ENCODE measurements around the gene SHC4. TPM values are rescaled to one million over a fixed set of nuclear protein-coding genes. Genes with fewer than 3 reads are reported as not detected.

SHC4 gene
- polyA plus RNA-seq, 1 donor from 2014 or later, result 4.5 TPM

GRCh38 chr15:48823237-48823636, 140.5 kb downstream of the SHC4 start:
- H3K9ac ChIP-seq (ENCODE audit: low read length), result no peak overlapping the region
- H3K9me2 ChIP-seq (ENCODE audit: insufficient read depth, low read length), result no peaks in the 10 kb centered on the region
- no peaks in the 10 kb centered on the region for H3K9me3 ChIP-seq (ENCODE audit: low read length)
- no peaks in the 10 kb centered on the region for H3K79me2 ChIP-seq (replicated peaks; ENCODE audit: insufficient read depth, low read length)
- H3K4me2 ChIP-seq (ENCODE audit: low read length), result no peak overlapping the region
- no peak overlapping the region for H3K4me3 ChIP-seq (ENCODE audit: low read length)
- no peaks in the 10 kb centered on the region for H3K36me3 ChIP-seq (ENCODE audit: insufficient read depth, low read length)
- H3K27ac ChIP-seq (ENCODE audit: low read length), result no peak overlapping the region
- no peaks in the 10 kb centered on the region for H4K20me1 ChIP-seq (ENCODE audit: insufficient read depth)
- no peak for TF ChIP-seq TAF1 (IDR thresholded peaks at IDR 0.05; ENCODE audit: low read depth)
- no peak for TF ChIP-seq EP300 (conservative IDR thresholded peaks at IDR 0.05; ENCODE audit: poor library complexity, severe bottlenecking)
- TF ChIP-seq RAD21 (conservative IDR thresholded peaks at IDR 0.05), result no peak
- no peak for TF ChIP-seq POLR2AphosphoS5 (IDR thresholded peaks at IDR 0.05)
- TF ChIP-seq CTCF (IDR thresholded peaks at IDR 0.05; ENCODE audit: poor library complexity, severe bottlenecking), result no peak
- TF ChIP-seq EZH2 (IDR thresholded peaks at IDR 0.05; ENCODE audit: borderline replicate concordance, insufficient read depth, low read length, poor library complexity, severe bottlenecking), result no peak
- no peak for TF ChIP-seq REST (IDR thresholded peaks at IDR 0.05; ENCODE audit: borderline replicate concordance)
- no peak for TF ChIP-seq MXI1 (conservative IDR thresholded peaks at IDR 0.05; ENCODE audit: poor library complexity, severe bottlenecking)
- TF ChIP-seq SMC3 (conservative IDR thresholded peaks at IDR 0.05; ENCODE audit: poor library complexity), result no peak
- H3K27me3 ChIP-seq (ENCODE audit: insufficient read depth, low read depth, low read length), result no peaks in the 10 kb centered on the region
- H3F3A ChIP-seq (ENCODE audit: insufficient read depth, low read length, poor library complexity, severe bottlenecking), result no peaks in the 10 kb centered on the region
- no peak overlapping the region for H2AFZ ChIP-seq (ENCODE audit: low read depth, low read length)

- TF ChIP-seq SMC3 (conservative IDR thresholded peaks at IDR 0.05; ENCODE audit: poor library complexity) (no peak), MXI1 (conservative IDR thresholded peaks at IDR 0.05; ENCODE audit: poor library complexity, severe bottlenecking) (no peak), POLR2AphosphoS5 (IDR thresholded peaks at IDR 0.05) (no peak), CTCF (IDR thresholded peaks at IDR 0.05; ENCODE audit: poor library complexity, severe bottlenecking) (no peak), REST (IDR thresholded peaks at IDR 0.05; ENCODE audit: borderline replicate concordance) (no peak), TAF1 (IDR thresholded peaks at IDR 0.05; ENCODE audit: low read depth) (no peak), RAD21 (conservative IDR thresholded peaks at IDR 0.05) (no peak), EP300 (conservative IDR thresholded peaks at IDR 0.05; ENCODE audit: poor library complexity, severe bottlenecking) (no peak), EZH2 (IDR thresholded peaks at IDR 0.05; ENCODE audit: borderline replicate concordance, insufficient read depth, low read length, poor library complexity, severe bottlenecking) (no peak)
- Histone ChIP-seq H2AFZ (ENCODE audit: low read depth, low read length) (no peak overlapping the region), H3K9me2 (ENCODE audit: insufficient read depth, low read length) (no peaks in the 10 kb centered on the region), H3K27me3 (ENCODE audit: insufficient read depth, low read depth, low read length) (no peaks in the 10 kb centered on the region), H3K36me3 (ENCODE audit: insufficient read depth, low read length) (no peaks in the 10 kb centered on the region), H3K9me3 (ENCODE audit: low read length) (no peaks in the 10 kb centered on the region), H3K27ac (ENCODE audit: low read length) (no peak overlapping the region), H3K9ac (ENCODE audit: low read length) (no peak overlapping the region), H3K4me3 (ENCODE audit: low read length) (no peak overlapping the region), H3K79me2 (replicated peaks; ENCODE audit: insufficient read depth, low read length) (no peaks in the 10 kb centered on the region), H4K20me1 (ENCODE audit: insufficient read depth) (no peaks in the 10 kb centered on the region), H3F3A (ENCODE audit: insufficient read depth, low read length, poor library complexity, severe bottlenecking) (no peaks in the 10 kb centered on the region), H3K4me2 (ENCODE audit: low read length) (no peak overlapping the region)
Observed at GRCh38 chr15:48814286-48814685, 149.4 kb downstream of the SHC4 start.
